Measurements from ENCODE around the gene DOCK7.
"Not testable (repeated sequence)": the region's sequence is repeated elsewhere in the genome, so short reads cannot be mapped to it uniquely, and the experiment has no call there.

DOCK7 gene

GRCh38 chr1:62698161-62698560 is 10.0 kb upstream of the DOCK7 start:
- DNase-seq (ENCODE audit: extremely low read depth in 1 of 2, low read depth in 1 of 2): not testable (repeated sequence)

DNA sequence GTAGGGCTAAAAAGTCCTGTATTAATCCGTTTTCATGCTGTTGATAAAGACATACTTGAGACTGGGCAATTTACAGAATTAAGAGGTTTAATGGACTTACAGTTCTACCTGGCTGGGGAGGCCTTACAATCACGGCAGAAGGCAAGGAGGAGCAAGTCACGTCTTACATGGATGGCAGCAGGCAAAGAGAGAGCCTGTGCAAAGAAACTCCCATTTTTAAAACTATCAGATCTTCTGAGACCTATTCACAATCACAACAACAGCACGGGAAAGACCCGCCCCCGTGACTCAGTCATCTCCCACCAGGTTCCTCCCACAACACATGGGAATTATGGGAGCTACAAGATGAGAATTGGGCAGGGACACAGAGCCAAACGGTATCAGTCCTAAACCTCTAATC is 6.3 kb upstream of the DOCK7 start:
- not testable (repeated sequence) for DNase-seq (ENCODE audit: extremely low read depth in 1 of 2, low read depth in 1 of 2)

- no peak for DNase-seq (ENCODE audit: extremely low read depth in 1 of 2, low read depth in 1 of 2)
These were observed 4.9 kb upstream of the DOCK7 start for GRCh38 chr1:62693123-62693522.

GRCh38 chr1:62691062-62691844 is 3.1 kb upstream of the DOCK7 start:
- no peak for DNase-seq (ENCODE audit: extremely low read depth in 1 of 2, low read depth in 1 of 2)

- no peak for DNase-seq (ENCODE audit: extremely low read depth in 1 of 2, low read depth in 1 of 2)
These were observed 1.3 kb upstream of the DOCK7 start for GRCh38 chr1:62689524-62689923.

GRCh38 chr1:62688687-62689085 is 500 bp upstream of the DOCK7 start:
- no peak for DNase-seq (ENCODE audit: extremely low read depth in 1 of 2, low read depth in 1 of 2)

GRCh38 chr1:62687421-62687902 is 724 bp downstream of the DOCK7 start:
- DNase-seq (ENCODE audit: extremely low read depth in 1 of 2, low read depth in 1 of 2): peak in 1 of 2 donors; percentile 7

GRCh38 chr1:62686822-62687221 is 1.4 kb downstream of the DOCK7 start:
- no peak for DNase-seq (ENCODE audit: extremely low read depth in 1 of 2, low read depth in 1 of 2)

- DNase-seq (ENCODE audit: extremely low read depth in 1 of 2, low read depth in 1 of 2): no peak
These were observed 2.7 kb downstream of the DOCK7 start for GRCh38 chr1:62685431-62685859.

DNA sequence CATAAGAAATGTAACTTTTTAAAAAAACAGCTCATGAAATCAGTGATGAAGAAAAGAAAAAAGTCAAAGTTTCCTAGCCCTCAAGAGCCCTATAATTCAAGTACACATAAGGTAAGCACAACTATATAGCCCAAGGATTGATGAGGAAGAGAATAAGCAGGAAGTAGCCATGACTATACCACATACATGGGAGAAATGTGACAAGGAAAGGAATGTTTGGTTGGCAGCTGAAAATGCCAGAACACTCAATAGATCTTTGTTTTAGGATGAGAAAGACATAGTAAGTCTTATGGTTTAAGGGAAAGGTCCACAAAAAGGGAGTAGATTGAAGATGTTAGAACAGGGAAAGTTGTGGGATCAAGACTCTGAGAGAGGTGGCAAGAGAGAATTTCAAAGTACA is 5.7 kb downstream of the DOCK7 start:
- no peak for DNase-seq (ENCODE audit: extremely low read depth in 1 of 2, low read depth in 1 of 2)

GRCh38 chr1:62680992-62681391 is 7.2 kb downstream of the DOCK7 start:
- DNase-seq (ENCODE audit: extremely low read depth in 1 of 2, low read depth in 1 of 2): not testable (repeated sequence)

- DNase-seq (ENCODE audit: extremely low read depth in 1 of 2, low read depth in 1 of 2): not testable (repeated sequence)
These were observed 10.4 kb downstream of the DOCK7 start for GRCh38 chr1:62677822-62678221.

DNA sequence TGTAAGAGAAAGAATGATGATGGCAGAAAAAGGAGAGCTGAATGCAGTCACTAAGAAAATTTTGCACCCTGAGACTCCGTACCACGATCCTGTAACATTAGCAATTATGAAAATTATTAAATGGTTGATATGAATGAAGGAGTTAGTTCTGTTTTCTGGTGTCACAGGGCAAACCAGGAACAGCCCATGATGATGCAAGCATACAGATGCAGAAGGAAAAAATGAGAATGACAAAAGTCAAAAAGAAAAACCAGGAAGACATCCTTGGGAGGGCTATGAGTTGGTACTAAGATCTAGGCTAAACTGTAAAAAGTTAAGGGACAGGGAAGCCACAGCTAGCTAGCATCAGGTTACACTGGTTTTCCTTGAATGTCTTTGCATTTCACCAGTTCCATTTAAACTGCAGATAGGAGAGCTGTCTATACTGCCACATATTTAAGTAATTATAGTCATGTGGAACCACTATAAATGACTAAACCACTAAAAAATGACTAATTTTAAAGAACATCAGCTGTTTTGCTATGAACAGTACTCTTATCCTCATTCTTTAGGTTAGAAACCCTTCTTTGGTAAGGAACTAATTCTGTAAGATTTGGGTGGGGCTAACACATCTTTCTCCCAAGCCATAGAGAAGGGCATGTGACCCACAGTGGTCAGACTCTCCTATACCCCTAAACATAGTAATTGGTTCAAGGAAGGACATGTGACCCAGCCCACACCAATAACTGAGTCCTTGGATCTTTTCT is 11.4 kb downstream of the DOCK7 start:
- DNase-seq (ENCODE audit: extremely low read depth in 1 of 2, low read depth in 1 of 2): no peak

GRCh38 chr1:62673629-62674028 is 14.6 kb downstream of the DOCK7 start:
- no peak for DNase-seq (ENCODE audit: extremely low read depth in 1 of 2, low read depth in 1 of 2)

GRCh38 chr1:62672029-62672428 is 16.2 kb downstream of the DOCK7 start:
- DNase-seq (ENCODE audit: extremely low read depth in 1 of 2, low read depth in 1 of 2): no peak

DNA sequence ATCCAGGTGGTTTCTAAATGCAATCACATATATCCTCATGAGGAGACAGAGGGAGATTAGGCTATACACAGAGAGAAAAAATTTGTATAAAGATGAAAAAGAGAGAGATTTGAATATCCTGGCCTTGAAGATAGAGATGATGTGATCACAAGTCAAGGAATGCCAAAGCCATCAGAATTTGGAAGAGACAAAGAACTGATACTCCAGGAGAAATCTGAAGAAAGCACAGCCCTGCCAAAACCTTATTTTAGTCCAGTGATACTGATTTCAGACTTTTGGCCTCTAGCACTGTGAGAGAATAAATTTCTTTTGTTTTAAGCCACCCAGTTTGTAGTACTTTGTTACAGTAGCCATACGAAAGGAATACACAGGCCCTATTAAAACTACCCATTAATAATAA is 33.4 kb downstream of the DOCK7 start:
- DNase-seq (ENCODE audit: extremely low read depth in 1 of 2, low read depth in 1 of 2): no peak

DNA sequence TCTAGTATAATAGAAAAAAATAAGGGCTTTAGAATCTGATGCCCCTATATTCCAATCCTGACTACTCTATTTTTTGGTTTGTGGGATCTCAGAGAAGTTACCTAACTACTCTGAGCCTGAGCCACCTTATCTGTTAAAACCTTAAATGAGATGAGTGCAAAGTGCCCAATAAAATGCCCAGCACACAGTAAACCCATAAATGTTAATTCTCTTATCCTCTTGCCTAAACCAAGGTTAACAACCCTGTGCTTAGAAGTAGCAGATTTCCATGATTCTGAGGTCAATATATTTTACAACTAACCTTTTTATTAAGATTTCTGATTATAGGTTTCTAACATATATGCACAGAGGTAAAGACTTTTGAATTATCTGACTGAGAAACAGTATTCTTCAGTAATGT is 35.8 kb downstream of the DOCK7 start:
- DNase-seq (ENCODE audit: extremely low read depth in 1 of 2, low read depth in 1 of 2): no peak

DNA sequence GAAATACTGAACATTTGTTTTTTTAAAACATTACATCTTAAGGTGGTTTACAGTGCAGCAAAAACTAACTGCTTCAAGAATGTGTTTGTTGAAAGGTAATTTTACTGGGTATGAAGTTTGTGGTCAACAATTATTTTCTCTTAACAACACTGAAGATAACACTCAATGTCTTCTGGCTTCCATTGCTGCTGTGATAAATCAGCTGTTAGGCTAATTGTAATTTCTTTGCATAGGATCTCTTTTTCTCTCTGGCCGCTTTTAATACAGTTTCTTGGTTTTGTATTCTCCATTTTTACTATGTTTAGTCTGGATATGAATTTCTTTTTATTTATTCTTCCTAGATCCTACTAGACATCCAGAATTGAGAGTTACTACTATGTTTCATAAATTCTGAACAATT is 44.9 kb downstream of the DOCK7 start:
- DNase-seq (ENCODE audit: extremely low read depth in 1 of 2, low read depth in 1 of 2): no peak

- no peak for DNase-seq (ENCODE audit: extremely low read depth in 1 of 2, low read depth in 1 of 2)
These were observed 50.6 kb downstream of the DOCK7 start for GRCh38 chr1:62637392-62638105.

DNA sequence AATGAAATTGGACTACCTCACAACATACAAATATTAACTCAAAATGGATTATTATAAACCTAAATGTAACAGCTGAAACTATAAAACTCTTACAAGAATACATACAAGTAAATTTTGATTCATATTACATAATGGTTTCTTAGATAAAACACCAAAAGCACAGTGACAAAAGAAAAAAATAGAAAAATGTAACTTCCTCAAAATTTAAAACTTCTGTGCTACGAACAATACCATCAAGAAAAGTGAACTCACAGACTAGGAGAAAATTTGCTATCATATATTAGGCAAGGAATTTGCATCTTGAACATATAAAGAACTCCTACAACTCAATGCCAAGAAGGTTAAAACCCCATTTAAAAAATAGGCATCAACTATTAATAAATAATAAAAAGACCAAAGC is 59.7 kb downstream of the DOCK7 start:
- DNase-seq (ENCODE audit: extremely low read depth in 1 of 2, low read depth in 1 of 2): no peak

DNA sequence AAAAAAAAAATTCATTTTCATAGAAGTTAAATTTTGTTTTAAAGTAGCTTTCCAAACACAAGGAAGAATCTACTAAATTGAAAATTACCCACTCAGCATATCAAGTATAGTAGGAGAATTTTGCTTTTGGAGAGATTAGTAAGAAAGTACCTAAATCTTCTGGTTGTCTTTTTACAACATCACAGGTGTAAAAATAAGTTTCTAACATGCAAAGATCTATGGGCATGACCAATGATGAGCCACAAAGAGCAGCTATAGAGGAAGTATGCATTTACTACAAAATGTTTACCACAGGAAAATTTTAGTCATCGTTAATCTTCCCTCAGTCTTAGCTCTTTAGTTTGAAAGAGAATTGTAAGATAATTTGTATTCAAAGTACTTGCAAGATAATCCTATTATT is 62.8 kb downstream of the DOCK7 start:
- no peak for DNase-seq (ENCODE audit: extremely low read depth in 1 of 2, low read depth in 1 of 2)

Data from activated CD8-positive, alpha-beta memory T cell treated with anti-CD3 and anti-CD28 coated beads for 1 hour (primary cell).